Measurements from ENCODE around the gene PARD3B. TPM values are rescaled to one million over a fixed set of nuclear protein-coding genes. Genes with fewer than 3 reads are reported as not detected.

Gene PARD3B
- total and polyA plus RNA-seq, 8 donors = 1.8 to 42.6 (median 15.1) TPM

DNA sequence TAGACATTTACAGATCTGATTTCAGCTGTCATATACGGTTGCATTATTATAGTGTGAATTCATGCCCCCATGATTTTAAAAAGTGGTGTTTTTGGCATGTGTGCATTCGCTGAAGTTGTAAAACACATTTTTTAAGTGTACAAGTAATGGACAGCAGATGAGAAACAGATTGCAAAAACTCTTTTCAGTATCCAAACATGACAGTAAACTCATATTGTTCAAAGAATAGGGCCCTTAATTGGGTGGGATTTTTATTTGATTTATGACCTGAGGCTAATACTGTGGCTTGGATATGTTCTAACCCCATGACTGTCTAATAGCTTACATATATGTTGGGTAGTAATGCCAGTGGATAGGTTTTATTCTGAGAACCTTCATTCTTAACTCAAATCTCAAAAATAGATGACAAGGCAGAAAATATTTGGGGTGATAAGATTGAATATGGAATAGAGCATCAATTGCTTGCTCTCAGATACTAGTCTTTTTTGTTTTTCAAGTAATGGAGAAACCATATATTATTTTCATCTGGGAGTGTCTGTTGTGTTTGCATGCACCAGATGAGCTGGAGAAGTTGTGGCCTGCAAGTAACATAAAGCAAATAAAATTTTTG, 118.6 kb downstream of the PARD3B start:
- no peaks in the 10 kb centered on the region for H3K36me3 ChIP-seq
- H3K27me3 ChIP-seq = no peaks in the 10 kb centered on the region
- WGBS, 5 donors = 57 to 74% (median 66%) methylated on average over 2 of the region's 2 CpGs
- intact Hi-C loops (cut with DNase I; ENCODE audit: low total_unique reads) = no loop called here
- no peak for DNase-seq
- no peak overlapping the region for H3K4me3 ChIP-seq
- H3K9me3 ChIP-seq = no peaks in the 10 kb centered on the region
- TF ChIP-seq POLR2A (IDR thresholded peaks at IDR 0.05) = no peak
- TF ChIP-seq POLR2AphosphoS5 (IDR thresholded peaks at IDR 0.05) = no peak
- no peak for TF ChIP-seq EP300 (IDR thresholded peaks at IDR 0.05)
- TF ChIP-seq, protein P1, sequence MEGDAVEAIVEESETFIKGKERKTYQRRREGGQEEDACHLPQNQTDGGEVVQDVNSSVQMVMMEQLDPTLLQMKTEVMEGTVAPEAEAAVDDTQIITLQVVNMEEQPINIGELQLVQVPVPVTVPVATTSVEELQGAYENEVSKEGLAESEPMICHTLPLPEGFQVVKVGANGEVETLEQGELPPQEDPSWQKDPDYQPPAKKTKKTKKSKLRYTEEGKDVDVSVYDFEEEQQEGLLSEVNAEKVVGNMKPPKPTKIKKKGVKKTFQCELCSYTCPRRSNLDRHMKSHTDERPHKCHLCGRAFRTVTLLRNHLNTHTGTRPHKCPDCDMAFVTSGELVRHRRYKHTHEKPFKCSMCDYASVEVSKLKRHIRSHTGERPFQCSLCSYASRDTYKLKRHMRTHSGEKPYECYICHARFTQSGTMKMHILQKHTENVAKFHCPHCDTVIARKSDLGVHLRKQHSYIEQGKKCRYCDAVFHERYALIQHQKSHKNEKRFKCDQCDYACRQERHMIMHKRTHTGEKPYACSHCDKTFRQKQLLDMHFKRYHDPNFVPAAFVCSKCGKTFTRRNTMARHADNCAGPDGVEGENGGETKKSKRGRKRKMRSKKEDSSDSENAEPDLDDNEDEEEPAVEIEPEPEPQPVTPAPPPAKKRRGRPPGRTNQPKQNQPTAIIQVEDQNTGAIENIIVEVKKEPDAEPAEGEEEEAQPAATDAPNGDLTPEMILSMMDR (IDR thresholded peaks at IDR 0.05) = no peak
- H3K27ac ChIP-seq = no peak overlapping the region
- peaks cover 0 to 40% (median 15%) of the 10 kb centered on the region in 4 donors for H3K4me1 ChIP-seq

DNA sequence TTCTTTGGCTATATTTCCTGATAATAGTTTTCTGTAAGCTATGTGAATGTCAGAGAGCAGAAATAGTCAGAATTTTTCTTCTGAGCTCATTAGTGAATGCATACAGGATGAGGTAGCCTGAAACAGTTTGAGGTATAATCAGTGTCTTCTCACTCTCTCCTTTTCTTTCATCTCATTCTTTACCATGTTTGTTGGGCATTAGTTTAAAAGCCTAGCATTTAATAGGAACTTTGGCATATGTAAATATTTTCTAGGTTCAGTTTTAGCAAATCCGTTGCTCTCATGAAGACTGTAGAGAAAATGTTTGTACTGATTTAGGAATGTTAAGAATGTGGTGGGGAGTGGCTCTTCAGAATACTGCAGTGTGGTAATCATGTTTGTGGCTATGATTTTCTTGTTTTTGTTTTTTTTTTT, 119.4 kb downstream of the PARD3B start:
- no peak overlapping the region for H3K27ac ChIP-seq

DNA sequence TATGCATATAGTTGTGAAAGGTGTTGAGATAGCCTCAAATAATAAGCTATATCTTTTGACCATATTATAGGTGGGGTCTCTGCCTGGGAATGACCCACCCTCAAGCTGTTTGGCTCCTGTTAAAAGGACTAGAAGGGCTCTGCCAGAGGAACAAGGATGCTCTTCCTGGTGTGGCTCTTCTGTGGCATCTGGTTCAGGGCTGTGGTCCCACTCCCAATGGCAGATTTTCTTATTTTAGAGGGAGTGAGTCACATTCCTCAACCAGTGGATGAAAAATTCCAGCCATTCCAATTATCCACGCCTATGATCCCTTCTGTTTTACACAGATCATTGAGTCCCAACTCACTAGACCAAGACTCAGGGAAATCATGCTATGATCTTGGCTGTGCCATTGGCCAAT, 119.9 kb downstream of the PARD3B start:
- intact Hi-C loops (cut with DNase I; ENCODE audit: low total_unique reads) = no loop called here
- H3K27me3 ChIP-seq = no peaks in the 10 kb centered on the region
- no peak for DNase-seq
- no peak overlapping the region for H3K4me3 ChIP-seq
- peak overlapping the region in 3 of 5 donors; percentile 14 to 25 (median 20) for H3K27ac ChIP-seq
- no peaks in the 10 kb centered on the region for H3K9me3 ChIP-seq
- TF ChIP-seq, protein P1 (IDR thresholded peaks at IDR 0.05) = no peak
- TF ChIP-seq POLR2A (IDR thresholded peaks at IDR 0.05) (no peak), POLR2AphosphoS5 (IDR thresholded peaks at IDR 0.05) (no peak), EP300 (IDR thresholded peaks at IDR 0.05) (no peak)
- WGBS, 5 donors = 45 to 79% (median 75%) methylated on average over 1 of the region's 1 CpG
- H3K36me3 ChIP-seq = no peaks in the 10 kb centered on the region
- H3K4me1 ChIP-seq = peaks cover 1 to 53% (median 25%) of the 10 kb centered on the region in 4 donors

More for the DNA sequence above, 119.4 kb downstream of the PARD3B start:
- WGBS, 5 donors = 15 to 32% (median 24%) methylated on average over 1 of the region's 1 CpG
- no peaks in the 10 kb centered on the region for H3K36me3 ChIP-seq
- TF ChIP-seq POLR2AphosphoS5 (IDR thresholded peaks at IDR 0.05) = no peak
- TF ChIP-seq POLR2A (IDR thresholded peaks at IDR 0.05) = no peak
- TF ChIP-seq, protein P1 (IDR thresholded peaks at IDR 0.05) = no peak
- TF ChIP-seq EP300 (IDR thresholded peaks at IDR 0.05) = no peak
- DNase-seq = peak in 1 of 2 donors; percentile 37
- H3K9me3 ChIP-seq = no peaks in the 10 kb centered on the region
- no peaks in the 10 kb centered on the region for H3K27me3 ChIP-seq
- H3K4me3 ChIP-seq = no peak overlapping the region
- intact Hi-C loops (cut with DNase I; ENCODE audit: low total_unique reads) = no loop called here
- H3K4me1 ChIP-seq = peaks cover 0 to 48% (median 20%) of the 10 kb centered on the region in 4 donors

DNA sequence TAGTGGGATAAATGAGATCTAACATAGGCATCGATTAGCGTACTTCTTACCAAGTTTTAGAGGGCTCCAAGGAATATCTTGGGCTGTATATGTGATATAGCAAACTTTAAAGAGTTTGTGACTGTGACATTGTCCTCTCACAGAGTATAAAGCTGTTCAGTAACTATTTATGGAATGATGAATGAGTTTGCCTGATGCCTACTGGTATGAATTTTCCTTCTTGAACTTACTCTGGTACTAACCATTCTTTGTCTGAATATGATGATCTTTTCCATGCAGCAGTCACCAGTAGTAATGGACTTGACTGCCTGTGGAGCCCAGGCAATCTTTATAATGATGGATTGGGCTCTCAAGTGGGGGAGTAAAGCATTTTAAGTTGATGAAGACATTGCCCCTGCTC, 120.5 kb downstream of the PARD3B start:
- Histone ChIP-seq H3K36me3 (no peaks in the 10 kb centered on the region), H3K27ac (no peak overlapping the region), H3K27me3 (no peaks in the 10 kb centered on the region), H3K4me1 (peaks cover 5 to 57% (median 28%) of the 10 kb centered on the region in 4 donors), H3K4me3 (no peak overlapping the region), H3K9me3 (no peaks in the 10 kb centered on the region)
- TF ChIP-seq POLR2AphosphoS5 (IDR thresholded peaks at IDR 0.05) (no peak), EP300 (IDR thresholded peaks at IDR 0.05) (no peak), POLR2A (IDR thresholded peaks at IDR 0.05) (no peak)
- TF ChIP-seq, protein P1 (IDR thresholded peaks at IDR 0.05) = no peak
- intact Hi-C loops (cut with DNase I; ENCODE audit: low total_unique reads) = no loop called here
- no peak for DNase-seq
- 91 to 98% (median 96%) methylated on average over 2 of the region's 2 CpGs for WGBS, 5 donors

Measured in stomach (tissue), 9 donors.